Measurements from ENCODE around the gene SPIRE2. TPM values are rescaled to one million over a fixed set of nuclear protein-coding genes. Genes with fewer than 3 reads are reported as not detected.
"Not testable (repeated sequence)": the region's sequence is repeated elsewhere in the genome, so short reads cannot be mapped to it uniquely, and the experiment has no call there.

Gene SPIRE2
- total RNA-seq, 1 donor from 2014 or later = 8.7 TPM

DNA sequence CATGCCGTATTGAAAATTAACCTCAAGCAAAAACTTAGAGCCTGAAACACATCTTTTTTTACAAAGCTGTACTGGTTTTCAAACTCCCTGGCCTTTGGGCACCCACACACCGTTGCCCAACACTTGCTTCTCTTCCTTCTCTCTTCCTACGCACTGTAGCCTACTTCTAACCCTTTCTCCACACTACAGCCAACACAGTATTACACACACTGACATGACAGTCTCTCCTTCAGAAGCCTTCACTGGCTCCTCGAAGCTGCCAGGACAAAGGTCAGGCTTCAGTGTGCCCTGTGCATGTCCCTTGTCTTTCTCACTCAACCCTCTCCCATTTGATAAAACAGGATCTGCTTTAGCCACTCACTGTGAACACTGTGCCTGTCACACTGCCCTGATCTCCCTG, 19.8 kb upstream of the SPIRE2 start:
- DNase-seq (ENCODE audit: low spot score) (no peak), ATAC-seq (no peak)

DNA sequence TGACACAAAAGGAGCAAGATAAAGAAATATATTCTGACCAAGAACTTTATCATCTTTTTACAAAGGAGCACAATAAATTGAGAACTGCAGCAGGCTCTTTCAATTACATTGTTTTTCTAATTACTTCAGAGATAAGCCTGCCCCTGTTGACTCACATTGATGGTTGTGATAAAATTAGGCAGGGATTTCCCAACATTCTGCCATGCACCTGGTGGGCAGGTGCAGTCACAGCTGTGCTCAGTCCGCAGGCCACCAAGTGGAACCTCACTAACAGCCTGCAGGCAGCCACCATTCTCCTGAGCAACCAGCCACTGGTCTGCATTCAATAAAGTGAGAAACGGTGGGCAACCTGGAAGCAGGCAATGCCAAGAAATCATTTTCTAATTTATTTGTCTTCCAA, 17.0 kb upstream of the SPIRE2 start:
- ATAC-seq (no peak), DNase-seq (ENCODE audit: low spot score) (no peak)

DNA sequence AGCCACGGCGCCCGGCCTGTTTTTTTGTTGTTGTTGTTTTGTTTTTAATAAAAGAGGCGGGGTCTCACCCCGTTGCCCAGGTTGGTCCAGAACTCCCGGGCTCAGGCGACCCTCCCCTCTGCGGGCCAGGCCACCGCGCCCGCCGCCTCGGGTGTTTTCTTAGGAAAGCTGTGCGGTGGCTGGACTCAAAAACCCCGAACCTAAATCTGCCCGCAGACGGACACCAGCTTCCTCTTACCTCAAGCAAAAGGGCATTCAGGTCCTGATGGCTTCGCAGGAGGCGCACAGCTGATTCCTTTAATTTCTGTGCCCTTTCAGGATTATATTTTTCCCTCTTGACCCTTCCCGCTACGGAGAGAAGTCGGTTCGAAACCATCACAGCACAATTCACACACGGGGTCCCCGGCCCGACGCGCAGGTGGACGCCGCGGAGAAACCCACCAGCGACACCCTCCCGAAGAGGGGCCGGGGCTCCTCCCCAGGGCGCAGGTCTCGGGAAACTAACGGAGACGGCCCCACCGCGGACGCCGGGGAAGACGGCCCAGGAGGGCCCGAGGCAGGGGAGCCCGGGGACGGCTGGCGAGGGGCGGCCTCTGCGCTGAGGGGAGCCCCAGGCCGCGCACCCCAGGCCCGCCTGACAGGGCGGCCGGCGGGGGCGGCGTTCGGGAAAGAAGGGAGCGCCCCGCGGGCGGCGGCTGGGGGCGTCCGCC, 12.5 kb upstream of the SPIRE2 start:
- ATAC-seq = no peak
- no peak for DNase-seq (ENCODE audit: low spot score)

DNA sequence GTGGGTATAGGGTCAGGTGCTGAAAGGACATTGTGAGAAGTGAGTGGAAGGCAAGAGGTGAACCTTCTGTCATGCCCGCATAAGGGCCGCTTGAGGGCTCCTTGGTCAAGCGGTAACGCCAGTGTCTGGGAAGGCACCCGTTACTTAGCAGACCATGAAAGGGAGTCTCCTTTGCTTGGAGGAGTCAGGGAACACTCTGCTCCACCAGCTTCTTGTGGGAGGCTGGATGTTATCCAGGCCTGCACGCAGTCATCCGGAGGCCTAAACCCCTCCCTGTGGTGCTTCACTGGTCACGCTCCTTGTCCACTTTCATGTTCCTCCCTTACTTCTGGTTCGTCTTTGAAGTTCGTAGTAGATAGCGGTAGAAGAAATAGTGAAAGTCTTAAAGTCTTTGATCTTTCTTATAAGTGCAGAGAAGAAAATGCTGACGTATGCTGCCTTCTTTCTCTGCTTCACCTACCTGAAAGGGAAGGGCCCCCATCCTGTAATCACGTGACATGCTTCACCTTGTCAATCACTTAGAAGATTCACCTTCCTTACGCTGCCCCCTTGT, 9.3 kb upstream of the SPIRE2 start:
- ATAC-seq; DNase-seq (ENCODE audit: low spot score): not testable (repeated sequence)

DNA sequence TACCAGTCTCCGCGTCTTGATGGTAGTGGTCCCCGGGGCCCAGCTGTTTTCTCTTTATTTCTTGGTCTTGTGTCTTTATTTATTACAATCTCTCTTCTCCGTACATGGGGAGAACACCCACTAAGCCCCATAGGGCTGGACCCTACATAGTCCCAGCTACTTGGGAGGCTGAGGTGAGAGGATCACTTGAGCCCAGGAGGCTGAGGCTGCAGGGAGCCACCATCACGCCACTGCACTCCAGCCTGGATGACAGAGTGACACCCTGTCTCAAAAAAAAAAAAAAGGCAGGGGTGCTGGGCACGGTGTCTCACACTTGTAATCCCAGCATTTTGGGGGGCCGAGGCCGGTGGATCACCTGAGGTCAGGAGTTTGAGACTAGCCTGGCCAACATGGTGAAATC, 8.8 kb upstream of the SPIRE2 start:
- not testable (repeated sequence) for DNase-seq (ENCODE audit: low spot score); ATAC-seq

DNA sequence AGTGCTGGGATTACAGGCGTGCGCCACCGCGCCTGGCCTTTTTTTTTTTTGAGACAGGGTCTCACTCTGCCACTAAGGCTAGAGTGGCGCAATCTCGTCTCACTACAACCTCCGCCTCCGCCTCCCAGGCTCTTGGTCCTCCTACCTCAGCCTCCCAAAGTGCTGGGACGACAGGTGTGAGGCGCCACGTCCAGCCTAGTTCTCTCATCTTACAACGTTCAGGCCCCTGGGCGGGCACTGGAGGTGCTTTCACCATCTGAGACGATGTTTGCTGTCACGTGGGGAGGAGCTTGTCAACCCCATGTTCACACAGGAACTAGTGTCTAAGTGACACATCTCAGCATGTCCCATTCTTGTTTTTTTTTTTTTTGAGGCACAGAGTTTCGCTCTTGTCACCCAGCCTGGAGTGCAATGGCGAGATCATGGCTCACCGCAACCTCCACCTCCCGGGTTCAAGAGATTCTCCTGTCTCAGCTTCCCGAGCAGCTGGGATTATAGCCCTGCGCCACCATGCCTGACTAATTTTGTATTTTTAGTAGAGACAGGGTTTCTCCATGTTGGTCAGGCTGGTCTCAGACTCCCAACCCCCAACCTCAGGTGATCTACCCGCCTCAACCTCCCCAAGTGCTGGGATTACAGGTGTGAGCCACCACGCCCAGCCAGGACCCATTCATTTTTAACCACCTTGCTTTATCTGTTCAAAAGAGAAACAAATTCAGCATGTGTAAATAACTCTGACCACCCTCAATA, 6.7 kb upstream of the SPIRE2 start:
- ATAC-seq = no peak
- no peak for DNase-seq (ENCODE audit: low spot score)

DNA sequence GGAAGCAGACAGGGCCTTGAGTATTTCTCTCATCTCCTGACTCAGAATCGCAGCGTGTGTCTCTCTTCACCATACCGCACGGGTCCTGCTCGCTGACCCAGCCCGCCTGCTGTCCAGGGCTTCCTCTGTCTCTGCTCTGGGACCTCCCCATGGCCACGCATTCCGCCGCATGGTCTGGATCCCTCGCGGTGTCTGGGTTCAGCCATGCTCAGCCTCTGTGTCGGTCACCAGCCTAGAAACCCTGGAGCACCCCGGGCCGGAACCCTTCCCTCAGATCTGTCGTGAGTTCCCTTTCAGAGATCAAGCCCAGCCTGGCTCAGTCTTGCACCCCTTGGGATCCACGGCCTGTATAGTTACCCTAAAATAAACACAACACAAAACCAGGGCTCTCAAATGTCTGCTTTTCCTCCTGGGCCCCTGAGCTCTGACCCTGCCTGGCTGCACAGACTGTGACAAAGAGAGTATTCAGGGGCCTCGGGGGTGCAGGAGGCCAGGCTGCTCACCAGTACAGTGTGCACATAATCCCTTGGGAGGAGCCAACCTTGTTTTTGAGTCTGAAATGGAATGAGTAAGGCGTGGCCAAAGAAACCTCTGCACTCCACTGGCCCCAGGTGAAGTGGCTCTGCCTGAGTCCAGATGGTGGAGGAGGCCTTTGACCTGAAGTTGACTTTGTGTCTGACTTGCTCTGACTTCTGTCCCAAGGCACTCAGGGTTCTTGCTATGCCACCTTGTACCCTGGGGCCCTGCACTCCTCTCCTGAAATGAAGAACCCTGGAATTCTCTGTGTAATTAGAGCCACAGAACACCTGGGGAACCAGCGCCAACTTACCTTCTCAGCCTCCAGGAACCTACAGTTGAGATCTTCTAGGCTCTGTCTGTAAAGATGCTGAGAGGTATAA, 5.8 kb upstream of the SPIRE2 start:
- ATAC-seq (no peak), DNase-seq (ENCODE audit: low spot score) (no peak)

DNA sequence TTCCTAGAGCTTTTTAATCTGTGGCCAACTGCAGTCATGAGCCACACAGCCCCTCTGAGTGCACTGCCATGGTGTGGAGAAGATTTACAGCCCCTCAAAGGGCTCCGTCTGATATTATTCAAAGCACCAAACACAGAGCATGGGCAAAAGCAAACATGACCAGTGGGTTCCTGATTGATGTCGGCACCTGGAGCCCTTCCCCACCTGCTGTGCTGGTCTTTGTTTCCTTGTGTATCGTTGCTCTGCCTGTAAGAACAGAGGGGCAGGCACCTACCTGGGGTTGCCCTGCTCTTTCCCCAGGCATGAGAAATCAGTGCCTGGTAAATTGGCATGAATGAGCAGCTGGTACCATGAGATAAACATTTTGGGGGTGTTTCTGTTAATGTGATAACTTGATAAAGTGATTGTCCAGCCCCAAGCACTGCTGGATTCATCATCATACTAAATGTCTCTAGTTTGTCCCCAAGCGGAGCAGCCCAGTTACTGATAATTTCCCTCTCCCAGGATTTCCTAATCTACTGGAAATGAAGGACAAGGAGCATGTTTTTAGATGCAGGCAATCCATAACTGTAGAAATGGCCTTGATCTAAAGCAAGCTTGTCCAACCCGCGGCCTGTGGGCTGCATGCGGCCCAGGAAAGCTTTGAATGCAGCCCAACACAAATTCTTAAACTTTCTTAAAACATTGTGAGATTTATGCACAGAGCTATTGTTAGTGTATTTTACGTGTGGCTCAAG, 5.0 kb upstream of the SPIRE2 start:
- ATAC-seq (no peak), DNase-seq (ENCODE audit: low spot score) (no peak)

DNA sequence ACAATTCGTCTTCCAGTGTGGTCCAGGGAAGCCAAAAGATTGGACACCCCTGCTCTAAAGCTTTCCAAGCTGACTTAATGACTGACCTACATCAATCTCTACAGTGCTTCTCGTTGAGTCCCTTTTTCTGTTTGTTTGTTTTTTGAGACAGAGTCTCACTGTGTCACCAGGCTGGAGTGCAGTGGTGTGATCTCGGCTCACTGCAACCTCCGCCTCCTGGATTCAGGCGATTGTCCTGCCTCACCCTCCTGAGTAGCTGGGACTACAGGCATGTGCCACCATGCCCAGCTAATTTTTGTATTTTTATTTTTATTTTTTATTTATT, 4.5 kb upstream of the SPIRE2 start:
- not testable (repeated sequence) for ATAC-seq; DNase-seq (ENCODE audit: low spot score)

DNA sequence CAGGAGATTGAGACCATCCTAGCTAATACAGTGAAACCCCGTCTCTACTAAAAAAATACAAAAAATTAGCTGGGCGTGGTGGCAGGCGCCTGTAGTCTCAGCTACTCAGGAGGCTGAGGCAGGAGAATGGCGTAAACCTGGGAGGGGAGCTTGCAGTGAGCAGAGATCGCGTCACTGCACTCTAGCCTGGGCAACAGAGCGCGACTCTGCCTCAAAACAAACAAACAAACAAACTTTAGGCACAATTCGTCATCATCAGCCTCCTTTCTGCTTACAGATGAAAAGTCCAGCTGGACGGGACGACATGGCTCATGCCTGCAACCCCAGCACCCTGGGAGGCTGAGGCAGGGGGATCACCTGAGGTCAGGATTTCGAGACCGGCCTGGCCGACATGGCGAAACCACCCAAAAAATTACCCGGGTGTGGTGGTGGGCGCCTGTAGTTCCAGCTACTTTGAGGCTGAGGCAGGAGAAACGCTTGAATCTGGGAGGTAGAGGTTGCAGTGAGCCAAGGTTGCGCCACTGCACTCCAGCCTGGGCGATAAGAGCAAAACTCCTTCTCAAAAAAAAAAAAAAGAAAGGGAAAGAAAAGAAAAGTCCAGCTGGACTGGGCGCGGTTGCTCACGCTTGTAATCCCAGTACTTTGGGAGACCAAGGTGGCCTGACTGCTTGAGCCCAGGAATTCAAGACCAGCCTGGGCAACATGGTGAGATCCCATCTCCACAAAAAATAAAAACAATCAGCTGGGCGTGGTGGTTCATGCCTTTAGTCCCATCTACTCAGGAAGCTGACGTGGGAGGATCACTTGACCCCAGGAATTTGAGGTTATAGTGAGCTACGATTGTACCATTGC, 1.5 kb upstream of the SPIRE2 start:
- DNase-seq (ENCODE audit: low spot score) (no peak), ATAC-seq (no peak)

DNA sequence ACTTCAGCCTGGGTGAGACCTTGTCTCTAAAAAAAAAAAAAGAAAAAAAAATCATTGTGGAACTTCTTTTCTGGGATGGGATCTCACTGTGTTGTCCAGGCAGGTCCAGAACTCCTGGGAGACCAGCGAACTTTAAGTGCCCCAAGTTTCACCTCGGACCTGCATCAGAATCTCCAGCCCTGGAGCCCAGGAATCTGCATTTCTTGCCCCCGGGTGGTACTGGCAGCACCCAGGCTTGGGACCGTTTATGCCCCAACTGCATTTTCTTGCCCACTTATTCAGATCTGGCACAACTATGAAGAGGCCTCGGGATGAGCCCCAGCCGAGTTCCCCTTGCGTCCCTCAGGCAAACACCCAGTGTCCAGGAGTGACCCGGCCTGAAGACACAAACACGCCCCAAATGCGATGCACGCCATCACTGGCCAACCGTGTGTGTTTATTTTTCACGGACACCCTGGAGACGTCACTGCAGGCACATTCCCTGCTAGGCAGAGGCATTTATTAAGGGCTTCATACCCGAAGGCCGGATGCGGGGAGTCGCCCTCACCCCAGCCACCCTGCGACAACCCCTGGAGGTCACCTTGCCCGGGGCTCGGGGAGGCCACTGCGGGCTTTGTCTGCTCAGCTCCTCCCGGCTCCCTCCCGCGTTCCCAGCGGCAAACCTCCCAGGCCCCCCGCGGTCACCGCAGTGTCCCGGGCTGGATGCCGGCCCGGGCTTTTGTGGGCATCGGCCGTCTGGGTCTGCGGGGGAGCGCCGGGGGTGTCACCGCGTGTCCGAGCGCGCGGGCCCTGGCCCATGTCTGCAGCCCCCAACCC, 684 bp upstream of the SPIRE2 start:
- DNase-seq (ENCODE audit: low spot score) = peak; percentile 86
- ATAC-seq = peak; percentile 82

DNA sequence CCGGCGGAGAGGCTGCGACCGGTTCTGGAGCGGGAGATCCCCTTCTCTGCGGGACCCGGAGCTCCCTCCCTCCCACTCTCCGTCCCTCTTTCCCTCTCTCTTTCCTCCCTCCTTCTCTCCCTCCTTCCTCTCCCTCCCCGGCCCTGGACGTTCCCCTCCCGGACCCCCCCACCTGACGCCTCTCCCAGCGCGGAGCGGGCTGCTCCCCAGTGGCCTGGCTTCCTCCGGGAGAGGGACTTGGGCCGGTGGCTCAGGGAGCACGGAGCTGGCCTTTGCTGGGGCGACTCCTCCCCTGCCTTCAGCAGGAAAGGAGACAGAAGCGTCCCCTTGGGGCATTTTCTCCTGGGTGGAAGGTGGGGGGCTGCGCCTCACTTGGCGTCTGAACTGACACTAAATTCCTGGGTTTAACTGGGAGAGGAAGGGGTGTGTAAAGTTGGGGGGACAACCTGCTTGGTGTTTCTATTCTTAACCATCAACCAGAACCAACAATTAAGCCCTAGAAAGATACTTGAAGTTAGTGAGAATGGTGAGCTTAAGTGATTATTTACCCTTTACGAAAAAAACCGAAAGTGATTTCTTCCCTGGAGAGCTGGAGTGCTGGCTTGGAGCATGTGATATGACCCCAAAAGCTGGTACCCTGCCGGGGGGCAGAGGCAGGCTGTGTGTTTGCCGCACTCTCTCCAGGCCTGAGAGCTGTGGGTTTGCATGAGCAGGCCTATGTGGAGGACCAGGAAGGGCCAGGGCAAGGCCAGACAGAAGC, 775 bp downstream of the SPIRE2 start:
- ATAC-seq (peak; percentile 2), DNase-seq (ENCODE audit: low spot score) (no peak)

DNA sequence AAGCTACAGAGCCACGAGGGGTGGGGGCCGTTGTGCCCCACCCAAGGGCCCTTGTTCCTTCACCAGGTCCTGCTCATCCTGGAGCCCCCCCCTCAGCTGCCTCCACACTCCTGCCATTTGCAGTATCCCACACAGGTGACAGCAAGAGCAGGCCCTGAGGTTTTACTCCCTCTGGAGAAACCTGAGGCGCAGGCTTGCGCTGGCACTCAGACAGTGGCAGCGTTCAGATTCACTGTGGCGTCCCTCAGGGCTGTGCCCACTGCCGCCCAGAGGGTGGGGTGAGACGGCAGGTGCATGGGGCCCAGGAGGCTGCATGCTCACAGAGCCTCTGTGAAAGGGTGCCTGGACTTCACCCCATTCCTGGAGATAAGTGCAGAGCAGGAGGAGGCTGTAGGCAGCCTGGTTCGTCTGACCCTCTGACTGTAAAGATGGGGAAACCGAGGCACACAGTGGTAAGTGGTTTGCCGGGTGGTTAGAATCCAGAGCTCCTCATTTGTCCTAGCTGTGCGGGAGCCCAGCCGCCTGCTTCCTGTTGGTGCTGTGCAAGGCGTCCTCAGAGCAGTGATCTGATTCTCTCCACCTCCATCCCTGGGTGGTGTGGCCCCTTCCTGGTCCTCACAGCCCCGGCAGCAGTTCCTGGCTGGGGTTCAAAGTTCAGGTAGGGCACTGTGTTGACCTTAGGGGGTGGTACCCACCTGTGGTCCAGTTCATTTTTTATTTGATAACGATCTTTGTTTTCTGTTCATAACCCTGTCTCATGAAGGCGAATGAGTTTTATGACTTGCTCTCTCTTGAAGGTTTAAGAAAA, 1.6 kb downstream of the SPIRE2 start:
- ATAC-seq (no peak), DNase-seq (ENCODE audit: low spot score) (no peak)

DNA sequence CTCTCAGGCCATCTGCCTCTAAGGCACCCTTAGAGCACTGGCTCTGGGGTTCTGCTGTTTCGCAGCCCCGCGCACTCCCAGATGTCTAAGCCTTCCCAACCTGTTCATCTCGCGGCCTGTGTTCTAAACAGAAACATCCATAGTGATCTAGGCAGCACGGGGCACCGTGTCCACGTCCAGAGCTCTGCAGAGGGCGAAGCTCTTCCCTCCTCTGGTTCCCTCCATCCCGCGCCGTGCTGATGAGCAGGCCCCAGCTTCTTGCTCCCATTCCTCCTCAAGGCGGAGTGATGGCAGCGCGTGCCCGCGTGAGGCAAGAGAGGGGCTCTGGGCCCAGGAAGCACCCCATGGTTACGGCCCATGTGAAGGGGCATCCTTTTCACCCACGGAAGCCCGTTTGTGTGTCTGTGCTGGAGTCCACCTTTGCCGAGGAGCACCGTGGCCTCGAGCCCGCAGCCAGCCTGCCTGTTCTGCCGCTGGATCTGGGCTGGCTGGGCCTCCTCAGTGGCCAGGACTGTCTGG, 3.6 kb downstream of the SPIRE2 start:
- no peak for DNase-seq (ENCODE audit: low spot score)
- no peak for ATAC-seq

DNA sequence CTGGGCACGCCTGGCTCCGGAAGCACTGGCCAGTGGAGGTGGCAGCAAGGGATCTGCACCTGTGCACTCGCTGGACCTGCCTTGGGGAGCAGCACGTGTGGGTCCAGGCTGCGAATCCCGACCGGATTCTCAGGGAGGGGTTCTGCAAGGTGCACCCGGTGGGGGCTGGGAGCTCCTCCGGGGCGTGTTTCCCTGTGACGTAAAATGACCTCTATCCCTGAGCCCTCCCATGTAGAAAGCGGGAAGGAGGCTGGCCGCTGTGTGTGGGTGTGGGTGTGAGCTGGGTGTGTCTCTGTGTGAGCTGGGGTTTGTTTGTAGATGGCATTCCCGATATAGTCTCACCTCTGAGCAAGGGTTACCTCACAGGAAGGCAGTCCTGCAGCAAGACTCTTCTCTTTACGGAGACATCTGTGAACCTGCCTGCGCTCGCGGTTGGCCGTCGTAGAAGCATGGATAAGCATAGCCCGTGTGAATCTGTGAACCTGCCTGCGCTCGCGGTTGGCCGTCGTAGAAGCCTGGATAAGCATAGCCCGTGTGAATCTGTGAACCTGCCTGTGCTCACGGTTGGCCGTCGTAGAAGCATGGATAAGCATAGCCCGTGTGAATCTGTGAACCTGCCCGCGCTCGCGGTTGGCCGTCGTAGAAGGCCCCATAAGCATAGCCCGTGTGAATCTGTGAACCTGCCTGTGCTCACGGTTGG, 5.5 kb downstream of the SPIRE2 start:
- not testable (repeated sequence) for DNase-seq (ENCODE audit: low spot score); ATAC-seq

DNA sequence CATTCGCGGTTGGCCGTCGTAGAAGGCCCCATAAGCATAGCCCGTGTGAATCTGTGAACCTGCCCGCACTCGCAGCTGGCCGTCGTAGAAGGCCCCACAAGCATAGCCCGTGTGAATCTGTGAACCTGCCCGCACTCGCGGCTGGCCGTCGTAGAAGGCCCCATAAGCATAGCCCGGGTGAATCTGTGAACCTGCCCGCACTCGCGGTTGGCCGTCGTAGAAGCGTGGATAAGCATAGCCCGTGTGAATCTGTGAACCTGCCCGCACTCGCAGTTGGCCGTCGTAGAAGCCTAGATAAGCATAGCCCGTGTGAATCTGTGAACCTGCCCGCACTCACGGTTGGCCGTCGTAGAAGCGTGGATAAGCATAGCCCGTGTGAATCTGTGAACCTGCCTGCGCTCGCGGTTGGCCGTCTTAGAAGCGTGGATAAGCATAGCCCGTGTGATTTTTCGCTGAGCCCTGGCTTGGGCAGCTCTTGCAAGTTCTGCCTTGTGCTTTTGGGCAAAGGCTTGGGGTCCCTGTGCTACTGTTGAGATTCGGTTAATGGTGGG, 6.6 kb downstream of the SPIRE2 start:
- ATAC-seq; DNase-seq (ENCODE audit: low spot score): not testable (repeated sequence)
